ENCODE data around the gene RRP36.

GRCh38 chr6:42971746-42972327 lies 49.6 kb upstream of the RRP36 start:
- TF ChIP-seq MXI1 (IDR thresholded peaks at IDR 0.05; ENCODE audit: low read depth, low read length) (no peak), CTCF (IDR thresholded peaks at IDR 0.05) (no peak), CHD2 (IDR thresholded peaks at IDR 0.05; ENCODE audit: low read length, partially characterized antibody) (no peak), SMC3 (IDR thresholded peaks at IDR 0.05; ENCODE audit: low read depth, low read length) (no peak), MEF2A (IDR thresholded peaks at IDR 0.05; ENCODE audit: borderline replicate concordance, low read depth) (no peak)

Data from SK-N-SH (cell line).